HG02981 (cell line): ENCODE data around the gene SUZ12.
"Not testable (repeated sequence)": the region's sequence is repeated elsewhere in the genome, so short reads cannot be mapped to it uniquely, and the experiment has no call there.

ENCODE experiments used
- ATAC-seq: cut with Tn5 transposase; IDR thresholded peaks from one replicate; pipeline ENCODE4 v1.9.1; 2021; ENCODE audit warnings: mild to moderate bottlenecking, moderate library complexity; ENCODE audit not compliant: unreplicated experiment

Gene SUZ12

GRCh38 chr17:31936615-31937609 is at the start of gene SUZ12:
TSS of gene SUZ12 (plus strand) at chr17:31937007. CDS start at chr17:31937247, 240 bp downstream.
- ATAC-seq: peak; percentile 98

GRCh38 chr17:31888124-31888523 is 48.7 kb upstream of the SUZ12 start:
- ATAC-seq: no peak

- no peak for ATAC-seq
Measured at GRCh38 chr17:31900877-31901276, 35.9 kb upstream of the SUZ12 start.

GRCh38 chr17:31902693-31903092 is 34.1 kb upstream of the SUZ12 start:
- ATAC-seq: no peak

- no peak for ATAC-seq
Measured at GRCh38 chr17:31903401-31903800, 33.4 kb upstream of the SUZ12 start.

- ATAC-seq: no peak
Measured at GRCh38 chr17:31907342-31907962, 29.4 kb upstream of the SUZ12 start.

GRCh38 chr17:31908386-31908785 is 28.4 kb upstream of the SUZ12 start:
- no peak for ATAC-seq

GRCh38 chr17:31912705-31913104 is 24.1 kb upstream of the SUZ12 start:
- not testable (repeated sequence) for ATAC-seq

GRCh38 chr17:31915456-31916100 is 21.2 kb upstream of the SUZ12 start:
- ATAC-seq: no peak

GRCh38 chr17:31916491-31917064 is 20.2 kb upstream of the SUZ12 start:
- ATAC-seq: no peak

- ATAC-seq: no peak
Measured at GRCh38 chr17:31917065-31917529, 19.7 kb upstream of the SUZ12 start.

GRCh38 chr17:31917721-31918120 is 19.1 kb upstream of the SUZ12 start:
- ATAC-seq: not testable (repeated sequence)

GRCh38 chr17:31918701-31919128 is 18.1 kb upstream of the SUZ12 start:
- ATAC-seq: no peak

GRCh38 chr17:31919802-31920525 is 16.8 kb upstream of the SUZ12 start:
- no peak for ATAC-seq

- no peak for ATAC-seq
Measured at GRCh38 chr17:31926100-31926729, 10.6 kb upstream of the SUZ12 start.

GRCh38 chr17:31931756-31932155 is 5.1 kb upstream of the SUZ12 start:
- ATAC-seq: no peak

GRCh38 chr17:31935512-31935911 is 1.3 kb upstream of the SUZ12 start:
- ATAC-seq: no peak

- not testable (repeated sequence) for ATAC-seq
Measured at GRCh38 chr17:31937926-31938641, 1.3 kb downstream of the SUZ12 start.

GRCh38 chr17:31941916-31942315 is 5.1 kb downstream of the SUZ12 start:
- not testable (repeated sequence) for ATAC-seq
